Parathyroid adenoma (tissue), 2 donors: ENCODE results near the gene SERTAD3.

Experiments
- H2AFZ ChIP-seq: fragments of 300-600 bp; sonication (generic); one replicate; pipeline ENCODE4 v1.7.0; 2017; ENCODE audit warnings: antibody characterized with exemption, mild to moderate bottlenecking
- H3K27ac ChIP-seq: fragments of 300-600 bp; sonication (generic); one replicate; pipeline ENCODE4 v1.7.0; 2017
- H3K27me3 ChIP-seq: fragments of 300-600 bp; sonication (generic); one replicate; pipeline ENCODE4 v1.7.0; 2017; ENCODE audit warnings: low read length; ENCODE audit not compliant: control insufficient read depth, insufficient read depth
- H3K36me3 ChIP-seq: fragments of 300-600 bp; sonication (generic); one replicate; pipeline ENCODE4 v1.7.0; 2017; ENCODE audit warnings: low read length; ENCODE audit not compliant: control insufficient read depth, insufficient read depth
- H3K4me1 ChIP-seq: fragments of 300-600 bp; sonication (generic); one replicate; pipeline ENCODE4 v1.7.0; 2017; ENCODE audit warnings: control low read depth
- H3K4me2 ChIP-seq: fragments of 300-600 bp; sonication (generic); one replicate; pipeline ENCODE4 v1.7.0; 2017; ENCODE audit warnings: low read length
- H3K4me3 ChIP-seq: fragments of 300-600 bp; sonication (generic); one replicate; pipeline ENCODE4 v1.7.0; 2017; ENCODE audit warnings: low read depth, low read length
- H3K79me2 ChIP-seq: fragments of 300-600 bp; sonication (generic); one replicate; pipeline ENCODE4 v1.7.0; 2017; ENCODE audit warnings: control low read depth
- H3K9ac ChIP-seq: fragments of 300-600 bp; sonication (generic); one replicate; pipeline ENCODE4 v1.7.0; 2017; ENCODE audit warnings: mild to moderate bottlenecking
- H3K9me3 ChIP-seq: fragments of 300-600 bp; sonication (generic); one replicate; pipeline ENCODE4 v1.7.0; 2017; ENCODE audit warnings: low read length; ENCODE audit not compliant: control insufficient read depth
- CTCF ChIP-seq: fragments of 300-600 bp; sonication (generic); IDR thresholded peaks from one replicate; pipeline ENCODE4 v1.7.0; 2017; ENCODE audit warnings: antibody characterized with exemption, mild to moderate bottlenecking
- donor health status: primary hyperparathyroidism.

The SERTAD3 gene

GRCh38 chr19:40474737-40475136, 30.6 kb upstream of the SERTAD3 start:
- H3K9ac ChIP-seq: no peak overlapping the region
- no peaks in the 10 kb centered on the region for H3K79me2 ChIP-seq
- no peak overlapping the region for H2AFZ ChIP-seq
- no peaks in the 10 kb centered on the region for H3K9me3 ChIP-seq
- no peak overlapping the region for H3K4me2 ChIP-seq
- H3K36me3 ChIP-seq: no peaks in the 10 kb centered on the region
- no peak overlapping the region for H3K27ac ChIP-seq
- no peak overlapping the region for H3K4me3 ChIP-seq
- no peak for TF ChIP-seq CTCF
- H3K4me1 ChIP-seq: no peaks in the 10 kb centered on the region
- no peaks in the 10 kb centered on the region for H3K27me3 ChIP-seq

GRCh38 chr19:40472516-40472915, 28.4 kb upstream of the SERTAD3 start:
- no peak for TF ChIP-seq CTCF

GRCh38 chr19:40471111-40471510, 27.0 kb upstream of the SERTAD3 start:
- Histone ChIP-seq H3K36me3 (no peaks in the 10 kb centered on the region), H3K4me1 (peaks cover 7% of the 10 kb centered on the region), H3K27ac (no peak overlapping the region), H3K9me3 (no peaks in the 10 kb centered on the region), H3K4me3 (no peak overlapping the region), H3K9ac (no peak overlapping the region), H2AFZ (no peak overlapping the region), H3K27me3 (no peaks in the 10 kb centered on the region), H3K79me2 (no peaks in the 10 kb centered on the region), H3K4me2 (no peak overlapping the region)
- TF ChIP-seq CTCF: no peak

More at GRCh38 chr19:40472516-40472915, 28.4 kb upstream of the SERTAD3 start:
- no peak overlapping the region for H3K4me2 ChIP-seq
- no peak overlapping the region for H3K9ac ChIP-seq
- no peaks in the 10 kb centered on the region for H3K4me1 ChIP-seq
- no peak overlapping the region for H3K4me3 ChIP-seq
- H3K27me3 ChIP-seq: no peaks in the 10 kb centered on the region
- H3K27ac ChIP-seq: no peak overlapping the region
- no peaks in the 10 kb centered on the region for H3K79me2 ChIP-seq
- H3K9me3 ChIP-seq: no peaks in the 10 kb centered on the region
- no peaks in the 10 kb centered on the region for H3K36me3 ChIP-seq
- H2AFZ ChIP-seq: no peak overlapping the region

- H3K9me3 ChIP-seq: no peaks in the 10 kb centered on the region
- H3K4me1 ChIP-seq: peaks cover 13% of the 10 kb centered on the region
- no peak overlapping the region for H3K4me3 ChIP-seq
- no peak overlapping the region for H3K27ac ChIP-seq
- no peak for TF ChIP-seq CTCF
- H3K79me2 ChIP-seq: no peaks in the 10 kb centered on the region
- H3K4me2 ChIP-seq: no peak overlapping the region
- H3K27me3 ChIP-seq: no peaks in the 10 kb centered on the region
- no peak overlapping the region for H2AFZ ChIP-seq
- no peak overlapping the region for H3K9ac ChIP-seq
- H3K36me3 ChIP-seq: no peaks in the 10 kb centered on the region
Observed at GRCh38 chr19:40469011-40469410, 24.9 kb upstream of the SERTAD3 start.

- Histone ChIP-seq H3K9ac (no peak within 1 kb of the TSS), H3K79me2 (no peaks in the 10 kb centered on the region), H3K27ac (peak within 1 kb of the TSS; percentile 87), H3K4me1 (peaks cover 13% of the 10 kb centered on the region), H3K27me3 (no peaks in the 10 kb centered on the region), H2AFZ (peak within 1 kb of the TSS; percentile 96), H3K36me3 (no peaks in the 10 kb centered on the region), H3K9me3 (no peaks in the 10 kb centered on the region), H3K4me2 (peak within 1 kb of the TSS; percentile 85), H3K4me3 (peak within 1 kb of the TSS; percentile 67)
- TF ChIP-seq CTCF: no peak
Observed at GRCh38 chr19:40466985-40467734, 23.0 kb upstream of the SERTAD3 start, which contains the start of gene SPTBN4. TSS of gene SPTBN4 (plus strand) at chr19:40467001. CDS start at chr19:40472622, 5,621 bp downstream.
